ENCODE data around the gene SAP30L. TPM values are rescaled to one million over a fixed set of nuclear protein-coding genes. Genes with fewer than 3 reads are reported as not detected.

Gene SAP30L
- total and polyA plus RNA-seq, 2 donors (not counting 1 experiment from before 2014, with no cell fraction given) = 26.6 to 31.5 TPM

GRCh38 chr5:154498591-154498990 is 52.8 kb downstream of the SAP30L start:
- Histone ChIP-seq H3K4me3 (replicated peaks in 1 of 4; ENCODE audit: control extremely low read depth in 1 of 4, insufficient read depth in 1 of 4, low read depth in 3 of 4, low read length in 4 of 4) (no peak overlapping the region), H3K9me3 (ENCODE audit: control insufficient read depth, insufficient read depth, low read depth, low read length) (no peaks in the 10 kb centered on the region), H3K4me1 (ENCODE audit: control insufficient read depth, extremely low read depth, insufficient read depth, low read length) (no peaks in the 10 kb centered on the region), H3K27me3 (ENCODE audit: control insufficient read depth, insufficient read depth, low read length) (peaks cover 8% of the 10 kb centered on the region), H3K27ac (ENCODE audit: insufficient read depth, low read length) (no peak overlapping the region), H4K20me1 (ENCODE audit: control insufficient read depth, extremely low read depth, insufficient read depth, low read length) (no peaks in the 10 kb centered on the region), H2AFZ (ENCODE audit: low read length) (no peak overlapping the region), H3K9ac (ENCODE audit: insufficient read depth, low read length) (no peak overlapping the region), H3K79me2 (ENCODE audit: control insufficient read depth, insufficient read depth, low read length) (no peaks in the 10 kb centered on the region), H3K4me2 (ENCODE audit: extremely low read depth, insufficient read depth, low read length) (no peak overlapping the region), H3K36me3 (ENCODE audit: control insufficient read depth, insufficient read depth, low read length) (no peaks in the 10 kb centered on the region)
- no peak for DNase-seq (ENCODE audit: low read depth in 2 of 2)
- TF ChIP-seq CTCF (conservative IDR thresholded peaks at IDR 0.05 in 1 of 2, IDR thresholded peaks at IDR 0.05 in 1 of 2; ENCODE audit: low read depth in 1 of 2, low read length in 2 of 2) (no peak), EZH2 (IDR thresholded peaks at IDR 0.05; ENCODE audit: low read length, missing control alignments) (no peak)

- Histone ChIP-seq H3K4me1 (ENCODE audit: control insufficient read depth, extremely low read depth, insufficient read depth, low read length) (no peaks in the 10 kb centered on the region), H3K79me2 (ENCODE audit: control insufficient read depth, insufficient read depth, low read length) (no peaks in the 10 kb centered on the region), H3K4me3 (replicated peaks in 1 of 4; ENCODE audit: control extremely low read depth in 1 of 4, insufficient read depth in 1 of 4, low read depth in 3 of 4, low read length in 4 of 4) (no peak overlapping the region), H3K27ac (ENCODE audit: insufficient read depth, low read length) (no peak overlapping the region), H2AFZ (ENCODE audit: low read length) (no peak overlapping the region), H3K4me2 (ENCODE audit: extremely low read depth, insufficient read depth, low read length) (no peak overlapping the region), H3K36me3 (ENCODE audit: control insufficient read depth, insufficient read depth, low read length) (no peaks in the 10 kb centered on the region), H3K9me3 (ENCODE audit: control insufficient read depth, insufficient read depth, low read depth, low read length) (no peaks in the 10 kb centered on the region), H3K27me3 (ENCODE audit: control insufficient read depth, insufficient read depth, low read length) (peaks cover 8% of the 10 kb centered on the region), H3K9ac (ENCODE audit: insufficient read depth, low read length) (no peak overlapping the region), H4K20me1 (ENCODE audit: control insufficient read depth, extremely low read depth, insufficient read depth, low read length) (no peaks in the 10 kb centered on the region)
- DNase-seq (ENCODE audit: low read depth in 2 of 2) = no peak
- no peak for TF ChIP-seq EZH2 (IDR thresholded peaks at IDR 0.05; ENCODE audit: low read length, missing control alignments)
- no peak for TF ChIP-seq CTCF (conservative IDR thresholded peaks at IDR 0.05 in 1 of 2, IDR thresholded peaks at IDR 0.05 in 1 of 2; ENCODE audit: low read depth in 1 of 2, low read length in 2 of 2)
These were observed 53.2 kb downstream of the SAP30L start for GRCh38 chr5:154498994-154499393.

- H3K36me3 ChIP-seq (ENCODE audit: control insufficient read depth, insufficient read depth, low read length) = no peaks in the 10 kb centered on the region
- H3K27me3 ChIP-seq (ENCODE audit: control insufficient read depth, insufficient read depth, low read length) = peaks cover 9% of the 10 kb centered on the region
These were observed 55.8 kb downstream of the SAP30L start for GRCh38 chr5:154501566-154501965.

More at GRCh38 chr5:154501566-154501965, 55.8 kb downstream of the SAP30L start:
- Histone ChIP-seq H3K27ac (ENCODE audit: insufficient read depth, low read length) (no peak overlapping the region), H2AFZ (ENCODE audit: low read length) (no peak overlapping the region), H3K4me1 (ENCODE audit: control insufficient read depth, extremely low read depth, insufficient read depth, low read length) (no peaks in the 10 kb centered on the region), H3K4me3 (replicated peaks in 1 of 4; ENCODE audit: control extremely low read depth in 1 of 4, insufficient read depth in 1 of 4, low read depth in 3 of 4, low read length in 4 of 4) (no peak overlapping the region), H4K20me1 (ENCODE audit: control insufficient read depth, extremely low read depth, insufficient read depth, low read length) (no peaks in the 10 kb centered on the region), H3K79me2 (ENCODE audit: control insufficient read depth, insufficient read depth, low read length) (no peaks in the 10 kb centered on the region), H3K4me2 (ENCODE audit: extremely low read depth, insufficient read depth, low read length) (no peak overlapping the region), H3K9ac (ENCODE audit: insufficient read depth, low read length) (no peak overlapping the region), H3K9me3 (ENCODE audit: control insufficient read depth, insufficient read depth, low read depth, low read length) (no peaks in the 10 kb centered on the region)
- no peak for TF ChIP-seq EZH2 (IDR thresholded peaks at IDR 0.05; ENCODE audit: low read length, missing control alignments)
- TF ChIP-seq CTCF (conservative IDR thresholded peaks at IDR 0.05 in 1 of 2, IDR thresholded peaks at IDR 0.05 in 1 of 2; ENCODE audit: low read depth in 1 of 2, low read length in 2 of 2) = no peak
- DNase-seq (ENCODE audit: low read depth in 2 of 2) = no peak
